VCaP (cell line): ENCODE results near the gene TEAD1.

ENCODE experiments used
- H3K27ac ChIP-seq: fragments of 450-650 bp; 2 replicates; pipeline ENCODE4 v1.5.1; 2017
- TF ChIP-seq, protein P1 (sequence below): fragments of 450-650 bp; conservative IDR thresholded peaks from 2 replicates; pipeline ENCODE4 v1.5.1; 2017; ENCODE audit warnings: mild to moderate bottlenecking, moderate library complexity

Gene TEAD1

GRCh38 chr11:12822392-12823022 lies 148.3 kb downstream of the TEAD1 start:
- peak overlapping the region; percentile 60 for H3K27ac ChIP-seq
- TF ChIP-seq, protein P1, sequence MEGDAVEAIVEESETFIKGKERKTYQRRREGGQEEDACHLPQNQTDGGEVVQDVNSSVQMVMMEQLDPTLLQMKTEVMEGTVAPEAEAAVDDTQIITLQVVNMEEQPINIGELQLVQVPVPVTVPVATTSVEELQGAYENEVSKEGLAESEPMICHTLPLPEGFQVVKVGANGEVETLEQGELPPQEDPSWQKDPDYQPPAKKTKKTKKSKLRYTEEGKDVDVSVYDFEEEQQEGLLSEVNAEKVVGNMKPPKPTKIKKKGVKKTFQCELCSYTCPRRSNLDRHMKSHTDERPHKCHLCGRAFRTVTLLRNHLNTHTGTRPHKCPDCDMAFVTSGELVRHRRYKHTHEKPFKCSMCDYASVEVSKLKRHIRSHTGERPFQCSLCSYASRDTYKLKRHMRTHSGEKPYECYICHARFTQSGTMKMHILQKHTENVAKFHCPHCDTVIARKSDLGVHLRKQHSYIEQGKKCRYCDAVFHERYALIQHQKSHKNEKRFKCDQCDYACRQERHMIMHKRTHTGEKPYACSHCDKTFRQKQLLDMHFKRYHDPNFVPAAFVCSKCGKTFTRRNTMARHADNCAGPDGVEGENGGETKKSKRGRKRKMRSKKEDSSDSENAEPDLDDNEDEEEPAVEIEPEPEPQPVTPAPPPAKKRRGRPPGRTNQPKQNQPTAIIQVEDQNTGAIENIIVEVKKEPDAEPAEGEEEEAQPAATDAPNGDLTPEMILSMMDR: no peak

DNA sequence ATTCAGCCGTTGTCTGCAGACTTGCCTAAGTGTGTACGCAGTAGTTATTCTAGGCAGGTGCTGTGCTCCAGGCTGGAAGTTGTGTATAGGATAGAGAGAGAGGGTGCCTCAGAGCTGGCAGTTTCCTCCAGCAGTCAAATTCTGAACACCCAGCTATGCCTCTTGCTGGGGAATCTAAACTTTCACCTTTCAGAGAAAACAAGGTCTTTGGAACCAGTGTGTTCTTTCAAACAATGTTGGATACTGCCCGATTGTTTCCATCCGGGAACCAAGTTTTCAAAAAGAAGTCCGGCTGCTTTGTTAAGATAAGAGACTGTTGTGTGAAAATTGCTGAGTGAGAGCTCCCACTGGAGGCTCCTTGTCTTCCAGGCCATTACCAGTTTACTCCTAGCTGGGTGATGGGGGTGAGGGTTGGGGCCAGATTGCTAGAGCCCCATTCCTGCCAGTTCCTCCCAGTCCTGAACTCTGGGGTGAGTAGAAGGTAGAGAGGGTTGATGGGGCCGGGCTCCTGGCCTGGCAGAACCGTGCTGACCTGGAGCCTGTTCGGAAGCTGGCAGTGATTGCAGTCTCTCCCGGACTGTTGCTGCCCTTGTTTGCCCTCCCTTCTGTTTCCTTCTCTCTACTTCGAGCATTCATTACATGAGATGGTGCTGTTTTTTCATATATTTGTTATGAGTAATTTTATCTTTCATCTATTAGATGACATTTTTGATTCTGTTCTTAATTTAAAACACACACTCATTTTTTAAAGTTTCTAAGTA lies 150.2 kb downstream of the TEAD1 start:
- TF ChIP-seq, protein P1: no peak
- H3K27ac ChIP-seq: peak overlapping the region; percentile 60

GRCh38 chr11:12826441-12826840 lies 152.2 kb downstream of the TEAD1 start:
- peak overlapping the region; percentile 83 for H3K27ac ChIP-seq
- TF ChIP-seq, protein P1: no peak

DNA sequence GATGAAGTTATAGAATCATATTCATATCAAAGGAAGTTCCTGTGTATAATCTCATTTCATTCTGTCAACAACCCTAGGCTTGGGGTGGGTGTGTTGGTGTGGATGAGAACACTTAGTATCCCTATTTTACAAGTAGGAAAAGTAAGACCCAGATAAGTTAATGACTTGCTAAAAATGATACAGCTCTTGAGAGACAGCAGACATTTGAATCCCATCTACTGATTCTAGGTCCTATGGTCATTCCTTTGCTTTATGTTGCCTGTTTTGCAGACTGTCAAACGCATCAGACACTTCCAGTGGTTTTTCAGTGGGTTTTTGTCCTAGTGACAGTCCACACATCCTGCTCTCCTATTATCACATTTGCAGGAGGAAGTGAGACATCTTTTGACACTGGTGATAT lies 153.1 kb downstream of the TEAD1 start:
- TF ChIP-seq, protein P1: no peak
- peak overlapping the region; percentile 83 for H3K27ac ChIP-seq

DNA sequence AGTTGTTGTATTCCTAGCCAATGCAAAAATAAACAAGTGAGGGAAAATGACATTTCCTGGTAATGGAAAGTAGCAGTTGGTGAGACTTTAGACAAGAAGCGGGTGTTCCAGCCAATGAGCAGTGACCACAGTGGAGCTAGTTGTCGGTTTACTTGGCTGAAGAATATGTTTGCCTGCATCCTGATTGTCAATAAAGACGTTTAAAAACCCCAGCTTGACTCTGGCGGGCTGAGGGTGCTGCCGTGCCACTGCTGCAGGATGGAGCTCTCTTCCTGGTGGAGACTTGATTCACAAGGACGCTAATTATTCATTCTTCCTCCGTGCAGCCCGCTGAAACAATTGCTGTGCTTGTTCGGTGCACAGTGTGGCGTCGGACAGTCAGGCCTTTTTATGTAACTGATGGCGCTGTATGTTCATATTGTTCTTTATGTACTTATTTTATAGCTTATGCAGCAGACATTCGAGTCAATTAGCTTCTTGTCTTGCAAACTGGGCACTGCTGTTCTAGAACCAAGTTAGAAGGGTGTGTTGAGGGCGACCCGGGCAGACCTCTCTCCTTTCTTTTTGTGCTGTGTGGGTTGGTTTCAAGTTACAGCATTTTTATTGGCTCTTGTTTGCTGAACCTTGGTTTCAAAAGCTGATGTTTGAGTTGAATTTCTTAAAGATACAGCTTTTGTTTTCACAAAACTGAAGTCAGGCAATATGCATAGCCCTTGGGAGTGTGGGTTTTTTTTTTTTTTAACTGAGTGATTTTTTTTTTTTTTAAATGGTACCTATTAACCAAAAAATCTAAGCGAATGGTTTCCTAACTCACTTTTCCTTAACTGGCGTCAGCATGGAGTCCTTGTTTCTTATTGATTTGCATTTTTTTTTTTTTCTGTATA lies 153.9 kb downstream of the TEAD1 start:
- H3K27ac ChIP-seq: peak overlapping the region; percentile 83
- TF ChIP-seq, protein P1: no peak

DNA sequence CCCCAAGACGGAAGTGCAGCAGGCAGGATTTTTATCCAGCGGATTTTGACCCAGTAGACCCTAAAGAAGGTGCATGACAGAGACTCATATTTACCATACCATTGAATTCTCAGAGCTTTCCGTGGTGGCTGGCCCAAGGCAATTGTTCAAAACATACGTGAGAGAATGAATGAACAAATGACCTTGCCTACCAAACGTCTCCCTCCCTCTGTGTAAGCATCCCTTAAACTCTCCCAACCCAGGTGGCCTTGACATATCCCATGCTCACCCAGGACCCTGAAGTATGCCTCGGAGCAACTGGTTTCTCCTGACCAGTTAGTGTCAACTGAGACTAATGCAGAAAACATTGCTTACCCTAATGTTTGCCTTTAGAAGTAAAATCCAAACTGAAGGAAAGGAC lies 154.9 kb downstream of the TEAD1 start:
- TF ChIP-seq, protein P1: no peak
- H3K27ac ChIP-seq: peak overlapping the region; percentile 83
